Effector memory CD8-positive, alpha-beta T cell (primary cell): ENCODE measurements around the gene BMP6.

Source experiments
- ATAC-seq: fragments of 150-1000 bp; cut with Tn5 transposase; replicated peaks from 2 replicates; pipeline ENCODE4 v1.10.0; 2021; ENCODE audit warnings: mild to moderate bottlenecking, moderate library complexity
- DNase-seq, 3 experiments: peaks; one replicate each; pipeline ENCODE4 v3.0.0; 2021
- H3K27ac Mint-ChIP-seq, 2 donors: one replicate each; pipeline ENCODE4 v1.8.0; 2022; ENCODE audit warnings: mild to moderate bottlenecking in 2 of 2, mixed read lengths in 2 of 2, moderate library complexity in 2 of 2
- H3K27me3 Mint-ChIP-seq, 2 donors: one replicate each; pipeline ENCODE4 v1.8.0; 2022; ENCODE audit warnings: mixed read lengths in 2 of 2
- H3K36me3 Mint-ChIP-seq: one replicate; pipeline ENCODE4 v1.8.0; 2022; ENCODE audit warnings: mild to moderate bottlenecking, moderate library complexity, mixed read lengths; ENCODE audit not compliant: insufficient read depth
- H3K4me1 Mint-ChIP-seq, 2 donors: one replicate each; pipeline ENCODE4 v1.8.0; 2022; ENCODE audit warnings: low read depth in 2 of 2, mixed read lengths in 2 of 2
- H3K4me3 Mint-ChIP-seq, 2 donors: one replicate each; pipeline ENCODE4 v1.8.0; 2022; ENCODE audit warnings: mild to moderate bottlenecking in 2 of 2, mixed read lengths in 2 of 2, moderate library complexity in 2 of 2
- H3K9me3 Mint-ChIP-seq, 2 donors: one replicate each; pipeline ENCODE4 v1.8.0; 2022; ENCODE audit warnings: mixed read lengths in 2 of 2
- total RNA-seq, 9 experiments: gene quantifications; one replicate each; lab custom pipeline; 2026; lab: John Stamatoyannopoulos, UW

BMP6 gene
- total RNA-seq = 0 to 1.5 (median 0.03) reads per million in 9 experiments

GRCh38 chr6:7725849-7726415 lies at the start of gene BMP6:
Gene BMP6, plus strand, starts transcription at chr6:7726099. Its CDS starts 857 bp downstream, at chr6:7726956.
- DNase-seq = no peak
- Mint-ChIP-seq H3K4me1 (peaks cover 3 to 14% of the 10 kb centered on the region in 2 donors), H3K36me3 (no peaks in the 10 kb centered on the region), H3K27me3 (peaks cover 72 to 73% of the 10 kb centered on the region in 2 donors), H3K4me3 (peak within 1 kb of the TSS; percentile 73 to 78), H3K27ac (no peak within 1 kb of the TSS), H3K9me3 (no peaks in the 10 kb centered on the region)
- peak; percentile 71 for ATAC-seq

GRCh38 chr6:7677229-7677628 lies 48.7 kb upstream of the BMP6 start:
- DNase-seq = no peak
- Mint-ChIP-seq H3K4me3 (no peak overlapping the region), H3K27me3 (peaks cover 32 to 74% of the 10 kb centered on the region in 2 donors), H3K4me1 (no peaks in the 10 kb centered on the region), H3K36me3 (no peaks in the 10 kb centered on the region), H3K9me3 (no peaks in the 10 kb centered on the region), H3K27ac (no peak overlapping the region)
- no peak for ATAC-seq

GRCh38 chr6:7680393-7681075 lies 45.4 kb upstream of the BMP6 start:
- Mint-ChIP-seq H3K4me1 (no peaks in the 10 kb centered on the region), H3K27me3 (peaks cover 26 to 50% of the 10 kb centered on the region in 2 donors), H3K4me3 (no peak overlapping the region), H3K27ac (no peak overlapping the region), H3K36me3 (no peaks in the 10 kb centered on the region), H3K9me3 (no peaks in the 10 kb centered on the region)
- no peak for DNase-seq
- ATAC-seq = no peak

- DNase-seq (no peak), ATAC-seq (no peak)
- Mint-ChIP-seq H3K36me3 (no peaks in the 10 kb centered on the region), H3K4me3 (no peak overlapping the region), H3K4me1 (no peaks in the 10 kb centered on the region), H3K27me3 (peaks cover 26 to 41% of the 10 kb centered on the region in 2 donors), H3K9me3 (no peaks in the 10 kb centered on the region), H3K27ac (no peak overlapping the region)
Observed at GRCh38 chr6:7681449-7681848, 44.5 kb upstream of the BMP6 start.

- DNase-seq (no peak), ATAC-seq (no peak)
- H3K27me3 Mint-ChIP-seq = peaks cover 34 to 38% of the 10 kb centered on the region in 2 donors
- no peak overlapping the region for H3K4me3 Mint-ChIP-seq
- H3K4me1 Mint-ChIP-seq = no peaks in the 10 kb centered on the region
- no peaks in the 10 kb centered on the region for H3K36me3 Mint-ChIP-seq
- H3K27ac Mint-ChIP-seq = no peak overlapping the region
- no peaks in the 10 kb centered on the region for H3K9me3 Mint-ChIP-seq
Observed at GRCh38 chr6:7684076-7684475, 41.8 kb upstream of the BMP6 start.

- H3K9me3 Mint-ChIP-seq = no peaks in the 10 kb centered on the region
- no peaks in the 10 kb centered on the region for H3K36me3 Mint-ChIP-seq
- H3K27ac Mint-ChIP-seq = no peak overlapping the region
- H3K4me3 Mint-ChIP-seq = no peak overlapping the region
- H3K27me3 Mint-ChIP-seq = peaks cover 30 to 41% of the 10 kb centered on the region in 2 donors
- DNase-seq (no peak), ATAC-seq (no peak)
- H3K4me1 Mint-ChIP-seq = no peaks in the 10 kb centered on the region
Observed at GRCh38 chr6:7684843-7685242, 41.1 kb upstream of the BMP6 start.

GRCh38 chr6:7685276-7685675 lies 40.6 kb upstream of the BMP6 start:
- H3K9me3 Mint-ChIP-seq = no peaks in the 10 kb centered on the region
- peaks cover 30 to 41% of the 10 kb centered on the region in 2 donors for H3K27me3 Mint-ChIP-seq
- no peak for DNase-seq
- H3K4me1 Mint-ChIP-seq = no peaks in the 10 kb centered on the region
- H3K27ac Mint-ChIP-seq = no peak overlapping the region
- ATAC-seq = no peak
- H3K4me3 Mint-ChIP-seq = no peak overlapping the region
- H3K36me3 Mint-ChIP-seq = no peaks in the 10 kb centered on the region

- no peak for ATAC-seq
- peaks cover 35 to 38% of the 10 kb centered on the region in 2 donors for H3K27me3 Mint-ChIP-seq
- H3K9me3 Mint-ChIP-seq = no peaks in the 10 kb centered on the region
- no peak overlapping the region for H3K4me3 Mint-ChIP-seq
- no peak for DNase-seq
- H3K4me1 Mint-ChIP-seq = no peaks in the 10 kb centered on the region
- no peaks in the 10 kb centered on the region for H3K36me3 Mint-ChIP-seq
- H3K27ac Mint-ChIP-seq = no peak overlapping the region
Observed at GRCh38 chr6:7687145-7688111, 38.5 kb upstream of the BMP6 start.

- H3K27me3 Mint-ChIP-seq = peaks cover 35 to 47% of the 10 kb centered on the region in 2 donors
- no peak for ATAC-seq
Observed at GRCh38 chr6:7691021-7691420, 34.9 kb upstream of the BMP6 start.

GRCh38 chr6:7691675-7692452 lies 34.0 kb upstream of the BMP6 start:
- no peak for ATAC-seq
- H3K27ac Mint-ChIP-seq = no peak overlapping the region
- DNase-seq = no peak
- H3K9me3 Mint-ChIP-seq = no peaks in the 10 kb centered on the region
- H3K36me3 Mint-ChIP-seq = no peaks in the 10 kb centered on the region
- H3K4me1 Mint-ChIP-seq = no peaks in the 10 kb centered on the region
- peaks cover 41 to 55% of the 10 kb centered on the region in 2 donors for H3K27me3 Mint-ChIP-seq
- no peak overlapping the region for H3K4me3 Mint-ChIP-seq

More at GRCh38 chr6:7691021-7691420, 34.9 kb upstream of the BMP6 start:
- no peaks in the 10 kb centered on the region for H3K4me1 Mint-ChIP-seq
- no peaks in the 10 kb centered on the region for H3K36me3 Mint-ChIP-seq
- no peak for DNase-seq
- no peaks in the 10 kb centered on the region for H3K9me3 Mint-ChIP-seq
- no peak overlapping the region for H3K27ac Mint-ChIP-seq
- no peak overlapping the region for H3K4me3 Mint-ChIP-seq

GRCh38 chr6:7692453-7692784 lies 33.5 kb upstream of the BMP6 start:
- H3K9me3 Mint-ChIP-seq = no peaks in the 10 kb centered on the region
- no peaks in the 10 kb centered on the region for H3K4me1 Mint-ChIP-seq

GRCh38 chr6:7693827-7694226 lies 32.1 kb upstream of the BMP6 start:
- Mint-ChIP-seq H3K4me1 (no peaks in the 10 kb centered on the region), H3K36me3 (no peaks in the 10 kb centered on the region), H3K4me3 (no peak overlapping the region), H3K27ac (no peak overlapping the region), H3K27me3 (peaks cover 44 to 67% of the 10 kb centered on the region in 2 donors), H3K9me3 (no peaks in the 10 kb centered on the region)
- DNase-seq (no peak), ATAC-seq (no peak)

More at GRCh38 chr6:7692453-7692784, 33.5 kb upstream of the BMP6 start:
- H3K27ac Mint-ChIP-seq = no peak overlapping the region
- DNase-seq (no peak), ATAC-seq (no peak)
- H3K27me3 Mint-ChIP-seq = peaks cover 45 to 60% of the 10 kb centered on the region in 2 donors
- H3K4me3 Mint-ChIP-seq = no peak overlapping the region
- no peaks in the 10 kb centered on the region for H3K36me3 Mint-ChIP-seq

GRCh38 chr6:7696061-7696460 lies 29.8 kb upstream of the BMP6 start:
- Mint-ChIP-seq H3K9me3 (no peaks in the 10 kb centered on the region), H3K27ac (no peak overlapping the region), H3K4me3 (no peak overlapping the region), H3K36me3 (no peaks in the 10 kb centered on the region), H3K4me1 (no peaks in the 10 kb centered on the region), H3K27me3 (peaks cover 24 to 62% of the 10 kb centered on the region in 2 donors)
- DNase-seq (no peak), ATAC-seq (no peak)
